Colonic mucosa (tissue), 4 donors: ENCODE measurements around the gene EHD1. TPM values are rescaled to one million over a fixed set of nuclear protein-coding genes. Genes with fewer than 3 reads are reported as not detected.

Experiments used
- DNase-seq: peaks from one replicate; pipeline ENCODE4 v3.0.0-alpha.2; 2020
- H3K27ac ChIP-seq: fragments of 200-600 bp; one replicate; pipeline ENCODE4 v1.8.0; 2021
- H3K27me3 ChIP-seq: fragments of 200-600 bp; one replicate; pipeline ENCODE4 v1.8.0; 2021
- H3K36me3 ChIP-seq: fragments of 200-600 bp; one replicate; pipeline ENCODE4 v1.8.0; 2021
- H3K4me1 ChIP-seq: fragments of 200-600 bp; one replicate; pipeline ENCODE4 v1.8.0; 2021; ENCODE audit warnings: mild to moderate bottlenecking
- H3K4me3 ChIP-seq: fragments of 200-600 bp; one replicate; pipeline ENCODE4 v1.8.0; 2021
- H3K9ac ChIP-seq, 2 donors: one replicate each; pipeline ENCODE4 v1.7.0; 2013; ENCODE audit warnings: control low read depth in 2 of 2, low read depth in 2 of 2, low read length in 2 of 2
- H3K9me3 ChIP-seq: fragments of 200-600 bp; one replicate; pipeline ENCODE4 v1.8.0; 2021
- CTCF ChIP-seq: fragments of 200-600 bp; IDR thresholded peaks from one replicate; pipeline ENCODE4 v1.8.0; 2022; ENCODE audit warnings: antibody characterized with exemption, mild to moderate bottlenecking
- intact Hi-C: fragments of 100-400 bp; cut with DNase I; formaldehyde crosslinking; loops from one replicate; pipeline ENCODE4 v1.14.1; 2022
- total RNA-seq, 2 donors: library from RNA; stranded (reverse); fragmentation: NEBNext Ultra II Directional in 1 of 2; extraction: Animal tissue kit (Norgen Biotek cat#: 25700) in 1 of 2; gene quantifications; one replicate each; pipeline ENCODE4 v1.2.1, GENCODE V29; 2021
- donor health status: healthy.
- donor health status: DM: no; HTN: no; CAD: no.
- donor health status: DM: no; HTN: no; CAD: no.

EHD1 gene
- total RNA-seq, 2 donors from 2014 or later, result 66.5 to 72.3 TPM

DNA sequence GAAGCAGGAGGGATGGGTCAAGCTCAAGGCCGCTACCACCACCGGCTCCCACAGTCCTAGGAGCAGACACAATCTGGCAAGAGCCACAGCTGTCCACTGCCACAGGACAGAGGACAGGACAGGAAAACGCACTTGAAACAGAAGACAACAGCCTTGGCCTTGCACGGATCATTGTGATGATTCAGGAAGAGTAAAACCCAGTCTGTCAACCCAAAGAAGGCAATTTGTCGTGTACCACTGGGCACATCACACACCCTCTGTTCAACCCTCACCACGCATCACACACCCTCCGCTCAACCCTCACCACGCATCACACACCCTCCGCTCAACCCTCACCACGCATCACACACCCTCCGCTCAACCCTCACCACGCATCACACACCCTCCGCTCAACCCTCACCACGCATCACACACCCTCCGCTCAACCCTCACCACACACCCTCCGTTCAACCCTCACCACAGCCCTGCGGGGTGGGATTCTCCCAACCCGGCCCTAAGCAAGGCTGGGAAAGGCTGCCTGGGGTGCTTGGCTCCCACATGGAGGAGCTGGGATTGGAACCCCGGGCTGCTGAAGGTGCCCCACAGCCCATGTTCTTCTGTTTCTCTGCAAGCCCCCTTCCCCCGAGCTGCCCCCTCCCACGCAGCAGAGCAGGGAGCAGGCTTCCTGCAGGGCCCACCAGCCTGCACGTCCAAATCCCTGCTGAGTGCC lies 22.7 kb downstream of the EHD1 start:
- no peak for TF ChIP-seq CTCF
- no peak for DNase-seq
- intact Hi-C loops, result no loop called here
- Histone ChIP-seq H3K27me3 (no peaks in the 10 kb centered on the region), H3K36me3 (peaks cover 6% of the 10 kb centered on the region), H3K4me3 (no peak overlapping the region), H3K4me1 (peaks cover 39% of the 10 kb centered on the region), H3K27ac (peak overlapping the region; percentile 76), H3K9ac (peak overlapping the region; percentile 27 to 73), H3K9me3 (no peaks in the 10 kb centered on the region)

GRCh38 chr11:64854534-64855502 lies 23.6 kb downstream of the EHD1 start:
- peak; percentile 89 for DNase-seq
- no peak for TF ChIP-seq CTCF
- intact Hi-C loops, result no loop called here
- peak overlapping the region; percentile 27 to 73 for H3K9ac ChIP-seq
- no peak overlapping the region for H3K4me3 ChIP-seq
- peak overlapping the region; percentile 76 for H3K27ac ChIP-seq
- peaks cover 3% of the 10 kb centered on the region for H3K36me3 ChIP-seq
- H3K9me3 ChIP-seq, result no peaks in the 10 kb centered on the region
- no peaks in the 10 kb centered on the region for H3K27me3 ChIP-seq
- peaks cover 39% of the 10 kb centered on the region for H3K4me1 ChIP-seq

DNA sequence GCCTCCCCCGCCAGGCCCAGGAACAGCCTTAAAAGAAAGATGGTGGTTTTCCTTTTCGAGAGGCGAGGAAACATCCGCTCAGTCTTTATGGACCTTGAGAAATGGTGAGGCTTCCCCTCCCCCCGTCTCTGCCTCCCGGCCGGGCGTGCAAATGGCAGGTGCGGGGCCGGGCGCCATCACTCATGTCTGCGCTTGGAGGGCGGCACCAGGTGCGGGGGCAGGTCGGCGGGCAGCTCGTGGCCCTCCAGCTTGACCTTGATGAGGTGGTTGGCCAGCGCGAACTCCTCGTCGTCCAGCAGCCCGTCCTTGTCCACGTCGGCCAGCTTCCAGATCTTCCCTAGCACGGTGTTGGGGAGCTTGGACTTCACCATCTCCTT lies 24.3 kb downstream of the EHD1 start:
- H3K36me3 ChIP-seq, result no peaks in the 10 kb centered on the region
- no peak for TF ChIP-seq CTCF
- peaks cover 40% of the 10 kb centered on the region for H3K4me1 ChIP-seq
- no peak for DNase-seq
- no peaks in the 10 kb centered on the region for H3K9me3 ChIP-seq
- intact Hi-C loops, result no loop called here
- H3K9ac ChIP-seq, result no peak overlapping the region
- peak overlapping the region; percentile 76 for H3K27ac ChIP-seq
- H3K4me3 ChIP-seq, result no peak overlapping the region
- H3K27me3 ChIP-seq, result no peaks in the 10 kb centered on the region

DNA sequence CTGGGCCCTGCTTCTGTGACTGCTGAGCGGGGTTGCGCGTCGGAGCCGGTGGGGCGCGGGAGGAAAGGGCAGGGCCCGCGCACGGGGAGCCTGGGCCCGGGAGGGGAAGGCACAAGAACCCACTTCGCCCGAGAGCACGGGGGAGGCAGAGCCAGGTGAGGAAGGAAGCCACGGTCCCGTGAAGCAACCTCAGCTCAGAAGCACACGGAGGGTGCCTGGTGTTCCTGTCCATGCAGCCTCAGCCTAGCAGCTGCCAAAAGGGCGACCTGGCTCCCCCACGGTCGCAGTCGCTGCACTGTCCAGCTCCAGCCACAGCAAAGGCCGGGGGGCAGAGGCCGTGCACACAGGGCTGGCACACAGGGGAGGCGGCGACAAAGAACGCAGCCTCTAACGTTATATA lies 24.7 kb downstream of the EHD1 start:
- peak overlapping the region; percentile 39 for H3K27ac ChIP-seq
- H3K9me3 ChIP-seq, result no peaks in the 10 kb centered on the region
- peak overlapping the region in 1 of 2 donors; percentile 50 for H3K9ac ChIP-seq
- TF ChIP-seq CTCF, result no peak
- H3K27me3 ChIP-seq, result no peaks in the 10 kb centered on the region
- H3K4me3 ChIP-seq, result no peak overlapping the region
- intact Hi-C loops, result no loop called here
- peaks cover 44% of the 10 kb centered on the region for H3K4me1 ChIP-seq
- no peaks in the 10 kb centered on the region for H3K36me3 ChIP-seq
- DNase-seq, result no peak

- DNase-seq, result no peak
- peak overlapping the region; percentile 39 for H3K27ac ChIP-seq
- H3K9me3 ChIP-seq, result no peaks in the 10 kb centered on the region
- H3K4me3 ChIP-seq, result no peak overlapping the region
- no peak overlapping the region for H3K9ac ChIP-seq
- intact Hi-C loops, result no loop called here
- H3K4me1 ChIP-seq, result peaks cover 52% of the 10 kb centered on the region
- TF ChIP-seq CTCF, result no peak
- no peaks in the 10 kb centered on the region for H3K36me3 ChIP-seq
- H3K27me3 ChIP-seq, result no peaks in the 10 kb centered on the region
Measured at GRCh38 chr11:64852804-64853509, 25.5 kb downstream of the EHD1 start.
